Measurements from ENCODE around the gene MICU1. TPM values are rescaled to one million over a fixed set of nuclear protein-coding genes. Genes with fewer than 3 reads are reported as not detected.

The MICU1 gene
- total and polyA plus RNA-seq, 2 of the 13 experiments (the other 11 are each of a cell fraction or from before 2014, with no cell fraction given) = 32.5 to 56.1 TPM

- no peak for FAIRE-seq
- 0% methylated on average over 1 of the region's 1 CpG for WGBS (ENCODE audit: low lambda C conversion rate)
- no peak for ATAC-seq
- Histone ChIP-seq H3K9me3 (ENCODE audit: low read length) (no peaks in the 10 kb centered on the region), H3K4me2 (ENCODE audit: low read depth, low read length) (peak overlapping the region; percentile 80), H4K20me1 (ENCODE audit: insufficient read depth, low read length) (no peaks in the 10 kb centered on the region), H3K9ac (ENCODE audit: insufficient read depth, low read depth, low read length) (peak overlapping the region; percentile 81), H3K27ac (ENCODE audit: extremely low read length, insufficient read depth, low read length) (peak overlapping the region; percentile 65), H3K4me1 (ENCODE audit: insufficient read depth, low read length) (peaks cover 27% of the 10 kb centered on the region), H3K4me3 (replicated peaks in 1 of 3; ENCODE audit: insufficient read depth in 1 of 3, low read depth in 2 of 3, low read length in 3 of 3) (peak overlapping the region; percentile 43 to 98 (median 92); a peak in 5 of 6 replicates), H3K27me3 (ENCODE audit: control insufficient read depth in 1 of 2, insufficient read depth in 2 of 2, low read length in 2 of 2) (no peaks in the 10 kb centered on the region; a peak in 1 of 5 replicates), H2AFZ (ENCODE audit: low read length) (peak overlapping the region; percentile 89), H3K36me3 (replicated peaks in 1 of 2; ENCODE audit: control insufficient read depth in 1 of 2, insufficient read depth in 2 of 2, low read length in 2 of 2) (no peaks in the 10 kb centered on the region), H3K79me2 (ENCODE audit: insufficient read depth, low read length) (peaks cover 31% of the 10 kb centered on the region)
- TSS peak; percentile 91 for BruUV-seq (replicated peaks)
- intact Hi-C loops (cut with micrococcal nuclease; ENCODE audit: unreplicated experiment) = loop anchor here (1.0 kb wide), 1 partner anchor 251 kb away; no protein-coding TSS in a partner anchor
- in situ Hi-C loops (cut with HindIII; ENCODE audit: extremely low pct_ligation_motif_present, low pct_unique_long_range_greater_than_20kb) = no loop called here
- ChIA-PET CTCF (ENCODE audit: low intra/inter-chr PET ratio, low total read pairs) (no interaction called here), POLR2A (interaction anchor here (0.6 to 1.6 kb wide), 4 partner anchors 9 to 65 kb away, joined by 3 to 8 read pairs (median 4); partner anchors contain the start of gene MCU)
- no peak for DNase-seq (ENCODE audit: low spot score)
- peak; percentile 41 for TF ChIP-seq ZNF18 (CRISPR knock-in tag; IDR thresholded peaks at IDR 0.05; ENCODE audit: insufficient replicate concordance)
- TF ChIP-seq ZNF724P (CRISPR knock-in tag; IDR thresholded peaks at IDR 0.05; ENCODE audit: borderline replicate concordance) = no peak
- 0 out of 2 replicates have a peak, but pooled peaks have one; percentile 10 for TF ChIP-seq ZNF224 (CRISPR knock-in tag; IDR thresholded peaks at IDR 0.05)
Observed at GRCh38 chr10:72626444-72626754, 520 bp upstream of the MICU1 start.

GRCh38 chr10:72625276-72625607 lies 637 bp downstream of the MICU1 start:
- WGBS (ENCODE audit: low lambda C conversion rate) = 0% methylated on average over 10 of the region's 10 CpGs
- DNase-seq (ENCODE audit: low spot score) = no peak
- no peak overlapping the region for H2AFZ ChIP-seq (ENCODE audit: low read length)
- no TSS peak for BruUV-seq (replicated peaks)
- H3K36me3 ChIP-seq (replicated peaks in 1 of 2; ENCODE audit: control insufficient read depth in 1 of 2, insufficient read depth in 2 of 2, low read length in 2 of 2) = no peaks in the 10 kb centered on the region
- peak overlapping the region; percentile 92 to 98 (median 93) for H3K4me3 ChIP-seq (replicated peaks in 1 of 3; ENCODE audit: insufficient read depth in 1 of 3, low read depth in 2 of 3, low read length in 3 of 3)
- H3K27ac ChIP-seq (ENCODE audit: extremely low read length, insufficient read depth, low read length) = peak overlapping the region; percentile 63
- intact Hi-C loops (cut with micrococcal nuclease; ENCODE audit: unreplicated experiment) = no loop called here
- H3K4me2 ChIP-seq (ENCODE audit: low read depth, low read length) = peak overlapping the region; percentile 69
- no peak for FAIRE-seq
- in situ Hi-C loops (cut with HindIII; ENCODE audit: extremely low pct_ligation_motif_present, low pct_unique_long_range_greater_than_20kb) = no loop called here
- ChIA-PET POLR2A (interaction anchor here (0.7 to 1.6 kb wide), 4 partner anchors 9 to 66 kb away, joined by 3 to 8 read pairs (median 4); partner anchors contain the start of gene MCU), CTCF (ENCODE audit: low intra/inter-chr PET ratio, low total read pairs) (no interaction called here)
- H3K9ac ChIP-seq (ENCODE audit: insufficient read depth, low read depth, low read length) = peak overlapping the region; percentile 81
- H3K27me3 ChIP-seq (ENCODE audit: control insufficient read depth in 1 of 2, insufficient read depth in 2 of 2, low read length in 2 of 2) = no peaks in the 10 kb centered on the region; a peak in 1 of 5 replicates
- no peaks in the 10 kb centered on the region for H3K9me3 ChIP-seq (ENCODE audit: low read length)
- H4K20me1 ChIP-seq (ENCODE audit: insufficient read depth, low read length) = no peaks in the 10 kb centered on the region
- 0 out of 2 replicates have a peak, but pooled peaks have one; percentile 5 for TF ChIP-seq NAIF1 (CRISPR knock-in tag; IDR thresholded peaks at IDR 0.05; ENCODE audit: borderline replicate concordance)
- TF ChIP-seq CHCHD3 (CRISPR knock-in tag; IDR thresholded peaks at IDR 0.05) = no peak
- TF ChIP-seq PRDM15 (CRISPR knock-in tag; IDR thresholded peaks at IDR 0.05) = peak; percentile 92
- no peak for TF ChIP-seq ZNF780A (CRISPR knock-in tag; IDR thresholded peaks at IDR 0.05)
- peaks cover 36% of the 10 kb centered on the region for H3K79me2 ChIP-seq (ENCODE audit: insufficient read depth, low read length)
- peaks cover 27% of the 10 kb centered on the region for H3K4me1 ChIP-seq (ENCODE audit: insufficient read depth, low read length)
- ATAC-seq = peak; percentile 34

Data from HepG2 (cell line).